SW480 (cell line): ENCODE data around the gene FAM53C.
"Not testable (repeated sequence)": the region's sequence is repeated elsewhere in the genome, so short reads cannot be mapped to it uniquely, and the experiment has no call there.

Experiments
- DNase-seq: peaks from one replicate; pipeline ENCODE4 v3.0.0-alpha.2; 2016; ENCODE audit warnings: low spot score

The FAM53C gene

DNA sequence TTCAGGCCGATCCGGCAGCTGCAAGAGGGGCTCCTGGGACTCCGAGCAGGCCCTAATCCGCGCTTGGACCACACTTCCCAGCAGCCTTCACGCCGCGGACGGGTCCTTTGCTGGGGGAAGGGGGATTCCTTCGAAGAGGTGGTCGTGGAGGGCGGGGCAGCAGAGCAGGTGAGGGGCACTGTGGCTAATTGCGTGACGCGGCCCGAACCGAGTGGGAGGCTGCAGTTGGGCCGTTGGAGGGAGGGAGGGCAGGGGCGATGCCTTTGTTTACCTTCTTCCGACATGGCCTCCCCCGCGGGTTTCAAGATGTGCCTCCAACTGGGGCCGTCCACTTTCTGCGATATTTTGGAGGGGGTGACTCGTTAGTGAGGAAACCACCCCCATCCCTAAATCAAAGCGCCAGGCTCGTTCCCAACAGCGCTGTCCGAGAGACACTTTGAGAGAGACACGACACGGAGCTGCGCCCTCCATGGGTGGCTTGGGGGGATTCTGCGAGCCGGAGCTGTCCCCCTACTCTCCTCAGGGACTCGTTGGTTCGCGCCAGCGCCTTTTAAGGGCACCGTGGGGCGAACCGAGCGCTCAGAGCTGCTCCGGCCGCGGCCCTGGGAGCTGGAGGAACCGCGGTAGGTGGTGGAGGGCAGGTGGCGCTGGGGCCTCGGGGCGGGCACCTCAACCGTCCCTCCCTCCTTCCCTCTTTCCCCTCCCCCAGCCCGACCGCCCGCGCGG, at the start of gene FAM53C:
Gene FAM53C (plus strand): TSS at position 582 of the 726 bp plus-strand sequence. CDS start 3,070 bp downstream, outside the sequence.
- DNase-seq: peak; percentile 90

DNA sequence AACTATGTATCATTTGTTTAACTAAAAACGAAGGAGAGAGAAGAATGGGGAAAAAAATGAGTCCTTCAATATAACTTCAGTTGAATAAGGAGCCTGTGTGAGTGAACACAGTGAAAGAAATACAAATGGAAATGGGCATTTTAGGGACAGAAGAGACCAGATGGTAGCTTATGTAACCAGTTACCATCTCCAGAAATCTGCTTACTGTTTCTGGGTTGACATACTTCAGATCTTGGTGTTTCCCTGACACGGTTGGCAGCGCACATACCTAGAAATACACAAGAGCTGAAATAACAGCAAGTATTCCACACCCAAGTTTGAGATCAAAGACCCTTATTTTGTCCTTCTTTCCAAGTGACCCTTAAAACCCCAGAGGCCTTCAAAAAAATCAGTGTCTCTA, 48.8 kb upstream of the FAM53C start:
- no peak for DNase-seq

DNA sequence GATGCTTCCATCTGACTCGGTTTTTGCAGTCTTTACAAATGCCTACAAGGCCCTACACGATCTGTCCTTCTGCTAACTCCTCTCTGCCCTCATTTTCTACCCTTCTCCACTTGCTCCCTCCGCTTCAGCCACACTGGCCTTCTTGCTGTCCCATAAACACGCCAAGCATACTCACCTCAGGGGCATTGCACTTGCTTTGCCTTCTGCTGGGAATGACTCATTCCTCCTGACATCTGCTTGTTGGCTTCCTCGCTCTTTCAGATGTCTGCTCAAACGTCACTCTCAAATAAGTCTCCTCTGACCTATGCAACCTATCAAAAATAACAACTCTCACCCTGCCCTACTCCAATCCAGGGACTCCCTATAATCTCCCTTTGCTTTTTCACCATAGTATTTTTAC, 34.7 kb upstream of the FAM53C start:
- no peak for DNase-seq

DNA sequence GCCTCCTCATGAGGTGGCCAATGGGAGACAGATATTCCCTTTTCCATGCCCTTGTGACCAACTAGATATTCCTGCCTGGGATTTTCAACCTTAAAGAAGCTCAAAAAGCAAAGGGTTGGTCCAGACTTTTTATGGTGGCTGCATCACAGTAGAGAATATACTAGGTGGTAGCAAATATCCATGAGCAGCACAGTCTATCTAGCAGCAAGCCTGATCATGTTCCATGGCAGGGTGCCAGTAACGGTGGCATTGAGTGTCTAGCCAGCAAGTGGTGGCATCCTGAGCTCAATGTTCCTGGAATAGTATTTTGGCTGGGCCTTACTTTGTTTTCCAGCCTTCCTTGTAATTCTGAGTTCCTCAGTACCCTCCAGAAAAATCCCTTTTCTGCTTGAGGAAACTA, 32.3 kb upstream of the FAM53C start:
- no peak for DNase-seq

DNA sequence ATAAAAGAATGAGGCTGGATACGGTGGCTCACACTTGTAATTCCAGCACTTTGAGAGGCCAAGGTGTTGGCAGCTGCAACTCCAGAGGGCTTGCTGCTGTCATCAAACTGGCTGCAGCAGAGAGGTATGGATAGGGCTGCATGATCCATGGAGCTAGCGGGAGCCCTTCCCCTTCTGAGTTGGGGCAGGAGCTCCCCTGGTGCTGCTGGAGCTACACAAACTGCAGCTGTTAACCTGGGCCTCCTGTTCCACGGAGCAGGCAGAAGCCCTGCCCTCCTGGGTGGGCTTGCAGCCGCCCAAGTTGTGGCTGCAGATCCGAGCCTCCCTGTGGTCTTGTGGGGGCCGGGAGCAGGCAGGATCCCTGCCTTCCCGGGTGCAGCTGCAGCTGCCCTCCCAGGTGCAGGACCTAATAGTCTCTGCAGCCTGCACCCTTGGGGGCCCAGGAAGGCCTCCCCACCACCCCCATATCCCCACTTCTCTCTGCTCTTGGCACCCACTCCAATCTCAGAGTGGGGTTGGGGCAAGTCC, 22.3 kb upstream of the FAM53C start:
- no peak for DNase-seq

DNA sequence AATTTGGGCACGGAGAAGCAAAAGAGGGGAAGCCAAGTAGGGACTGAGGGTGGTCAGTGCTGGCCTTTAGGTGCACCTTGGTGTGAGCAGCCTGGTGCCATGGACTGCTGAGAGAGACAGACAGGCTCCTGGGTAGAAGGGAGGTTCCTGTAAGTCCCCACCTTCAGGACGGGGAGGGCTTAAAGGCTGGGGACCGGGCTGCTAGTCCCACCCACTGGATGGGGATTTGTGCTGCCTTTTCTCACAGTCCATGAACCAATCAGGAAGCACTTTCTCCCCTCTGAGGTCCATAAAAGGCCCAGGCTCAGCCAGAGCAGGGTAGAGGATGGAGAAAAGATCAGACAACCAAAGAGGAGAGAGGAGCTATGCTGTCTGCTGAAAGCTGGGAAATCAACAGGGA, 21.7 kb upstream of the FAM53C start:
- no peak for DNase-seq

DNA sequence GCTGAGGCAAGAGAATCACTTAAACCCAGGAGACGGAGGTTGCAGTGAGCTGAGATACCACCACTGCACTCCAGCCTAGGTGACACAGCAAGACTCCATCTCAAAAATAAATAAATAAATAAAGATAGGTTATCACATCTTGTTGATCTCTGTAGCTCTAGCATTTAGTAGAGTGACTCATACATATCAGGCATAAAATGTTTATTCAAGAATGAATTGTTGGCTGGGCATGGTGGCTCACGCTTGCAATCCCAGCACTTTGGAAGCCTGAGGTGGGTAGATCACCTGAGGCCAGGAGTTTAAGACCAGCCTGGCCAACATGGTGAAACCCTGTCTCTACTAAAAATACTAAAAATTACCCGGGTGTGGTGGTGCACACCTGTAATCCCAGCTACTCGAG, 19.9 kb upstream of the FAM53C start:
- not testable (repeated sequence) for DNase-seq

DNA sequence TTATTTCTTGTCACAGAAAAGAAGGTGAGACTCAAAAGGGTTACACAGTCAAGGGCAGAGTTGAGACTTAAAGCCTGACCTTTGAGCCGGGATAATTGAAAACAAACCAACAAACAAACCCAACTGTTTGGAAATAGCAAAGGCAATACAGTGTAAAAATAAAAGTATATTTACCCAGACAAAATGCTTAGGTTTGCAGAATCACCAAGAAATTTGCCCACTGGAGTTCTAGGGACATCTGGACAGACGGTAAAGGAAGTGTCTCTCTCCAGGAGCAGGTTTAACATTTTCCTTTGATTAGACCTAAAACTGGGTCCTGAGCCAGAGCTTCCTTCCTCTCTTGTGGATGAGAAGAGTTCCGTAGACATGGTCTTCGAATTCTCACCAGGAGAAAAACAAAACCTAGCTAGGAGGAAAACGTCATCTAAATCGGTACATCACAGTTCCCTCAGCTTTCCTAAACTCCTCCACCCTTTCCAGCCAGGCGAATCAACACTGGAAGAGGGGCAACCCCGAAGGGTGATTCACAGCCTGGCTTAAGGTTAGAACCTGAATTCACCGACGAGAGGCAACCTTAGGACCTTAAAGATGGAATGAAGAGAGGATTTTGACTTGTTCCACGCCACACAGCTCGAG, 7.1 kb upstream of the FAM53C start:
- peak; percentile 51 for DNase-seq

DNA sequence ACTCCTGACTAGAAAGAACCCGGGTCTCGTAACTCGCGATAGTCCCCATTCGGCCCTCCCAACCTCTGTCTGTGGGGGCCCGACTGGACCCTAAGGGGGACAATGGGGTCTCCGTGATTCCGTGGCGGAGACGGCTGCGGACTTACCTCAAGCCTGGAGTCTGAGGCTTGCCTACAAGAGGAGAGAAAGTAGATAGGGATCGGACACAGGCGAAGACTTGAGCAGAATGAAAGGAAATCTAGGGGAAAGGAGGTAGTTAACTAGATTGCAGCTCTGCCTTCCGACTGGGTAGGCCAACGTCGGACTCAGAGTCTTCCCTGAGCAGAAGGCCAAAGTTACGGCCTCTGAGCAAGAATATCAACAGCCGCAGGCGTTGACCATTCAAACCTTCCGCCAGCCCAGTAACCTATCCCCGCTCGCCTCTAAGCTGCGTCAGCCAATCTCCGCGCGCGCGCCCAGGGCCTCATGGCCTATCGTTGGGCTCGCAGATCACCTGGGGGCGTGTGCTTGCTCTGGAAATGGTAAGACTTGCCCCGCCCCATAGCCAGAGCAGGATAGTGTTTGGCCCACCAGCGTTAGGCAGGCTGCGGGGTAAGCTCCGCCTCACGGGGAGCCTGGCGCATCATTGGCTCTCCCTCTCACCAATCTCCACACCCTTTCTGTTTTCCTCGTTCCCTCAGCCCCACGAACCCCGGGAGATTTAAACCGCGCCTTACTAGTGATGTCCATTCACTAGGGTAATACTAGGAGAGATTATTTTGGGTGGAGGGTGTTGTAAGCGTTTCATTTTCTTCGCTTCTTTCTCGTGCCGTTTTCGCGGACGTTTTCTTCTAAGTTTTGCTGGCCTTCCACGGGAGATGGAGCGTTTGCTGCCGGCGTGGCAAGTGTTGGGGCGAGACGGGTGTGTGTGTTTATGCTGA, 6.4 kb upstream of the FAM53C start, which contains the start of gene CDC25C:
Gene CDC25C (minus strand): TSS at position 356 of the 920 bp plus-strand sequence. CDS start 624 bp downstream, outside the sequence.
- peak; percentile 100 for DNase-seq

DNA sequence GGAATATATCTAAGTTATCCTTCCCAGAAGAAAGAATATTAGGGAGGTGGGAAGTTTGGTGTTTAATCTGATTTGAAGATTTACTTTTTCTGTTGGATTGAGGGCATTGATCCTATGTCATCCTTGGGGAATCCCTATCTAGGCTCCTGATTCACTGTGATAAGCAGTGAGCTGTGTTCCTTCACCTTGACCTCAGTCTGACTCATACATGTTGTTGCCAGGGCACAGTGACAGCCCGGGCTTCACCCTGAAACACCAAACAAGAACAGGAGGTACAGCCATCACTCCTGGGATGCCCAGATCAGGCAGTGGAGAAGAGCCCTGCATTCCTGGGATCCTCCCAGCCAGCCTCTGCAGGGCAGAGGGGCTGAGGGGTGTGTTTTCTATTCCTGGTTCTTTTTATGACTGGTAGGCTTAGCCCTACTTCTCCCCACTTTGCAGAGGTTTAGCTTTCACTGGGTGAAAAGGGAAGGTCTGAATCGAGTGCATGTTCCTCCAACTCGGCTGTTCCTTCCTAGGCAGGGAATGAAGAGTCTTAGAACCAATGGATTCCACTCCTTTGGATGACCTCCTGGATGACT, 3.1 kb upstream of the FAM53C start:
- peak; percentile 40 for DNase-seq

DNA sequence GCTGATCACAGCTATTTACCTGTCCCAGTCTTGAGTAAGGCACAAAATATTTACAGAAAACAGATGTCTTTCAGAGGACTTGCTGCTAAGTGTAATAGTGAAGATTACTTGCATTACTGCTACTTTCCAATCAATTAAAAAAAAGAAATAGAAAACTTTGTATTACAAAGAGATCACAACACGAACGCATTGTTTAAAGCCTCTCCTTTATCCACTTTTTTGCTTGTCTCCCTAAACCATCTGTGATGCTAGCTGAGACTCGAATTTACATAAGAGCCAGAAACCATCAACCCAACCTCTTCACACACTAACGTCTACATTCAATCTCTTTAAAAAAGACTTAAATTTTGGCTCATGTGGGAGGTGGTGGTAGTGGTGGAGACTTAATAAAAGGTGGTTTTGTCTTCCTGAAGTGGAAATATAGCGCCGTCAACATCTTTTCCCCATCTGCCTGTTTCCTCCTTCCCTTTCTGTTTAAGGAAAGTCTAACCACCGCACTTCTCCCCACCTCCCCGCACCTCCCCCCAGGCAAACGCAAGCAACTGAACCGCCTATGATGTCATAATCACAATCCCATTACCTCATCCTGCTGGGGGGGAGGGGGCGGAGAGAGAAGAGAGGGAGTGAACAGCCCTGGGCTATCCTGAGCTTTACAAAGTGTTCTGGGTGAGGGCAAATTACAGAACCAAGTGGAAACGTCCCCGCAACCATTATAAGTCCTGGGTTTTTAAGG, 948 bp upstream of the FAM53C start:
- peak; percentile 76 for DNase-seq

DNA sequence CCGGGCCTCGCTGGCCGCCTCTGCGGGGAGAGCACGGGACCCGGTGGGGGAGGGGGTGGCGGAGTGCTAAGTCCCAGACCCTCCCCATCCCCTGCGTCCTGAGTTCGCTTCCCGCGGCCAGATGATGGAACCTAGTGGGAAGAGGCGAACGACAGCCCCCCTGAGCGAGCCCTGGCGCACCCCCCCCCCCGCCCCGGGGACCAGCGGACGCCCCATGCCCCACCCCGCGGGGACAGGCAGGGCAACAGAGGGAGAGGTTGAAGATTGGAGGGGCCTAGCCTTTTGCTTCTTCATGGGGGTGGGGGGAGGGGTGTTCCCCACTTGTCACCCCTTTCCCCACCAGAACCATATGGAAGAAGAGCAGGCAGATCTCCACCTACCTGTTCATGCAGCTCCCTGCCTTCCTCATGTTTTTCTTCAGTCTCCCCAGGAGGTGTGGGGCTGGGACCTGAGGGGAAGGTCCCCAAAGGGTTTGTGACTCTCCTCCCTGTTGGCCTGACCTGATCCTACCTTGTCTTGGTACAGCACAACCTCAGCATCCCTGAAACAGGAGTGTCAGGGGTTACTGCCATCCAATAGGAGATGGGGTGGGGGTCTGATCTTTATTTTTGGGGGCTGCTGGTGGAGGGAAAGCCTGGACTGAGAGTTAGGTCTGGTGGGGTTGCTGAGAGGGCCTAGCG, 485 bp downstream of the FAM53C start:
- DNase-seq: no peak

DNA sequence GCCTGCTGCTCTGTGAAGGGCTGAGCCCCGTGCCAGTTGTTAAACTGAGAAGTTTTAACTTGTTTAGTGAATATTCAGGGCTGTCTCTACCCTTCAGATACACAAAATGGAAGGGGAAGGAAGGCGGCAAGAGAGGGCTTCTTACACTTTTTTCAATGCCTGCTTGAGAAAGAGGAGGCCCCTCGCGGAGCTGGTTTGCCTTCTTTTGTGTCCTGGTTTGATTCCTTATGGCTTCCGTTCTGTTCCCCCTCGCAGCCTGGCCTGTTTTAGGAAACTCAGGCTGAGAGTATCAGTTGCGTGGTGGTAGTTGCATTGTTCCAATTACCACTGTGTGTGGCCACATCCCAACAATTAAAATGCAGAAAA, 1.0 kb downstream of the FAM53C start:
- DNase-seq: no peak

DNA sequence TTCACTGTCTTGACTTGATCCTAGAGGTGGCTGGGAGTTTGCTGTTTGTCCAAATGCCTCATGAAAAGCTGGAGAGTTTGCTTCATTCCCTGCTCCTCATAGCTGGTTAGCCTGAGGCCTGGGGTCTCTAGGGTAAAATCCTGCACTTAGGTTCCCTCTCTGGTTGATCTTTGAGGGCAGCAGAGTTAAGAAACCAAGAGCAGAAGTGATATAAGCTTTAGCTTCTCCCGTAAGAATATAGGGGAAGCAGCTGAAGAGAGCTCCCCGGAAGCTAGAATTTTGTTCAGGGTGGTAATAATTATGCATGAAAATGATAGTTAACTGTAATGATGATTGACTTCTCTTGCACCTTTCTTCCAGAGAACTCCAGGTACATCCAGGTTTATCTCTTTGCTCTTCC, 1.4 kb downstream of the FAM53C start:
- no peak for DNase-seq

DNA sequence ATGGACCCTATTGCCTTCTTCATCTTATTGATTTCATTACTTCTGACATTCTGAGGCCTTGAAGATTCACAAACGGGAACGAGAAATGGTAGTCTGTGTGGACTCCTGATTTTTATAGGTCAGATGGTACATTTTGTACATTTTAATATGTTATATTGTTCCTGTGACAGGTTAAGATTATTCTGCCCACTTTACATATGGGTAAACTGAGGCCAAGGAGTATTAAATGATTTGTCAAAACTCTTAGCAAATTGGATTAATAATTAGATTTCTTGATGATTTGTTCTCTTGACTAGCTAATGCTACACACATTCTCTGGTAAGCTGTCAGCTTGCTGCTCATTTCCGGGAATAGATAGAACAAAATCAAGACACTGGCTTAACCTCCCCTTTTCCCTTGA, 1.9 kb downstream of the FAM53C start:
- no peak for DNase-seq

DNA sequence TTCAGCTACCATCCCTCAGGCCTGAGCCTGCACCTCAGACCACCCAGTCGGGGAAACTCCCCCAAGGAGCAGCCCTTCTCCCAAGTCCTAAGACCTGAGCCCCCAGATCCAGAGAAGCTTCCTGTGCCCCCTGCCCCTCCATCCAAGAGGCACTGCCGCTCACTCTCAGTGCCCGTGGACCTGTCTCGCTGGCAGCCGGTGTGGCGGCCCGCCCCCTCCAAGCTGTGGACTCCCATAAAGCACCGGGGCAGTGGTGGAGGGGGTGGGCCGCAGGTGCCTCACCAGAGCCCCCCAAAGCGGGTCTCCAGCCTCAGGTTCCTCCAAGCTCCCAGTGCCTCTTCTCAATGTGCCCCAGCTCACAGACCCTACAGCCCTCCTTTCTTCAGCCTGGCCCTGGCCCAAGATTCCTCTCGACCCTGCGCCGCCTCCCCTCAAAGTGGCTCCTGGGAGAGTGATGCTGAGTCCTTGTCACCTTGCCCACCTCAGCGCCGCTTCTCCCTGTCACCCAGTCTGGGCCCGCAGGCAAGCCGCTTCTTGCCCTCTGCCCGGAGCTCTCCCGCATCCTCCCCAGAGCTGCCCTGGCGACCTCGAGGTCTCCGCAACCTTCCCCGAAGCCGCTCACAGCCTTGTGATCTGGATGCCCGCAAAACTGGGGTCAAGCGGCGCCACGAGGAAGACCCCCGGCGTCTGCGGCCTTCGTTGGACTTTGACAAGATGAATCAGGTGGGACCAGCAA, 7.0 kb downstream of the FAM53C start:
- DNase-seq: no peak

DNA sequence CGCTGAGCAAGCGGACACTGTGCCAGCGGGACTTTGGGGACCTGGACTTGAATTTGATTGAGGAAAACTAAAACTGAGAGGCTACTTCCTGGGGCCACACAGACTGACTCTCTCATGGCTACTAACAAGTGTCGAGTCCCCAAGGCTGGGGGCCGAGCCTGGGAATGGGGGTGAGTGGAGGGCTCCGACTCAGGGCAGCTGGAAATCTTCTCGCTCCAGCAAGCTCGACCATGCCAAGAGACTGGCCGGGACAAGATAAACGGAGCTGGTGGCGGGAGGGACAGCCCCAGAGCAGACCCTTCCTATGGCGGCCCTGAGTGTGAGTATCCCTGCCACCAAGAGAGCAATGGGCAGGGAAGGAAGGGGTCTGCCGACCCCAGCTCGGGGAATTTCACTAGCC, 8.8 kb downstream of the FAM53C start:
- DNase-seq: no peak

DNA sequence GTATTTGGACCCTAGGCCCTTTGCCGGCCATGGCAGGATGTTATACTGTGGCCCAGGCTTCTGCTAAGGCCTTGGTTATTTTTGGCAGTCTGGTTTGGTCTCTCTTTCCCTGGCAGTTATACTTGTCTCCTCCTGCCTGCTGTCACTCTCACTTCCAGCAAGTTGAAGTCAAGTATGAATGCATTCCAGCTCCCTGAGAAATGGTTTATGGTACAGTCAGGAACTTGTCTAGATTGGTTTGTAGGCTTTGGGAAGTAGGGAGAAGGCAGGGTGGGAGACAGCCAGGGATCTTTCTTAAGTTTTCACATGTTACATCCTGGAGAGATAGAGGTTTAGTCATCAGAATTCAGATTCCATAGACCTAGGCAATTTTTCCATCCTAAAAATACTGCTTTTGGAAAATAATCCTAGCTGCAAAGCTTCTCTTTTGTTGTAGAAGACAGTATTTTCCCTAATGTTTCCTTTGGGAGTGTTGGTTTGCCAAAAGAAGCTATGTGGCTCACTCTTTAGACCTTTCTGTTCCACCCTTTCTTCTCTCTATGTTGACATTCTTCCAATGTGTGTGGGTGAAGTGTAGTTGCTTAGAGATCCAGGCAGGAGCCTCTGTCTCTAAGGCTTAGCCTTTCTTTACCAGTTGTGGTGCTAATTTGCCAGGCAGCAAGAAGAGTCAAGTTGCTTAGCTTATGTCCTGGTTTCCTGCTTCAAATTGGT, 11.9 kb downstream of the FAM53C start:
- DNase-seq: no peak

DNA sequence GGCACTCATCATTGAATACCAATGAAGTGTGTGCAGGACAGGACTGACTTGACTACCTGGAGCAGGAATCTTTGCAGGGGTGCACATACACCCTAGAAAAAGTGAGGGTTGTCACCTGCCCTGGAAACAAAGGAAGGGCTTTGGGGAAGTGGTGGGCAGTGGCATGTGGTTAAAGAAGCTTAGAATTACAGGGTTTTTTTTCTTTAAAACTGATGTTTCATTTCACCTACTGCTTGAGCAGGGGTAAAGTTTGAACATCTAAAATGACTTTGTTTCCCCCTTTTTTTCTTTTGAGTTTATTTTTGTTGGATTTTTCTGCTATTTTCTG, 12.5 kb downstream of the FAM53C start:
- no peak for DNase-seq

DNA sequence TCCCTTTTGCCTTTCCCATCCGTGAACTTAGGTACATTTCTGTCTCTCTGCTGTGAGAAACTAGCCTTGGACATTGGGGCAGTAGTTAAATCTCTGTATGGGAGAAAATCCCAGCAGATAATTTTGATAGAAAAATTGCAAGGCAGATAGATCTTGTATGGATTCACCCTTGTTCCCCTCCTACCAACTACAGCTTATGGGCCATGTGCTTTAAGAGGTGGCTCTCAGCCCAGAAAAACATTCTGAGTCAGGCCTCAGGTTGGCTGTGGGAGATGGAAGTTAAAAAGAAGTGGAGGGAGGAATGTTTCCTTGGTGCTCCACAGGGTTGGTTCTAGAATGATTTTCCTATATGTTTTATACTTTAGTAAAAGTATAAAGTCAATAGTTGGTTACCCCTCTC, 13.0 kb downstream of the FAM53C start:
- no peak for DNase-seq
